GM19043 (cell line): Measurements from ENCODE around the gene DBF4B.

Experiments
- ATAC-seq: cut with Tn5 transposase; IDR thresholded peaks from one replicate; pipeline ENCODE4 v1.9.1; 2021; ENCODE audit warnings: low read depth; ENCODE audit not compliant: unreplicated experiment

The DBF4B gene

GRCh38 chr17:44795421-44795820 is 87.0 kb downstream of the DBF4B start:
- ATAC-seq: no peak

GRCh38 chr17:44795928-44796327 is 87.5 kb downstream of the DBF4B start:
- no peak for ATAC-seq

DNA sequence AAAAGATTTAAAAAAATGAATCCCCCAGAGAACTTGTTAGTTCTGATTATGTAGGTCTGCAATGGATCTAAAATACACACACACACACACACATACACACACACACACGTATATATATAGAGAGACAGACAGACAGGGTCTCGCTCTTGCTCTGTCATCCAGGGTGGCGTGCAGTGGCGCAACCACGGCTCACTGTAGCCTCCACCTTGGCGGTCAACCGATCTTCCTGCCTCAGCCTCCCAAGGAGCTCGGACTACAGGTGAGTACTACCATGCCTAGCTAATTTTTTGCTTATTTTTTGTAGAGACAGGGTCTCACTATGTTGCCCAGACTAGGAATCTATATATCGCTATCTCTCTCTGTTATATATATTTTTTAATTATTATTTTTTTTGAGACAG is 88.3 kb downstream of the DBF4B start:
- no peak for ATAC-seq

- ATAC-seq: no peak
These were observed 89.3 kb downstream of the DBF4B start for GRCh38 chr17:44797802-44798201.

GRCh38 chr17:44798356-44798755 is 89.9 kb downstream of the DBF4B start:
- ATAC-seq: no peak
